Skeletal muscle tissue (tissue), 5 donors: ENCODE data around the gene CDRT15L2. TPM values are rescaled to one million over a fixed set of nuclear protein-coding genes. Genes with fewer than 3 reads are reported as not detected.
"Not testable (repeated sequence)": the region's sequence is repeated elsewhere in the genome, so short reads cannot be mapped to it uniquely, and the experiment has no call there.

ENCODE experiments used
- H3K27ac ChIP-seq: one replicate; pipeline ENCODE4 v1.7.0; 2013; ENCODE audit warnings: mild to moderate bottlenecking, low read depth, low read length, inconsistent platforms
- H3K27me3 ChIP-seq, 3 donors: one replicate each; pipeline ENCODE4 v1.7.0; 2013; ENCODE audit warnings: low read length in 3 of 3; ENCODE audit not compliant: control insufficient read depth in 3 of 3, insufficient read depth in 3 of 3
- H3K36me3 ChIP-seq, 3 donors: one replicate each; pipeline ENCODE4 v1.7.0; 2013; ENCODE audit warnings: low read length in 3 of 3; ENCODE audit not compliant: control insufficient read depth in 3 of 3, insufficient read depth in 3 of 3
- H3K4me1 ChIP-seq, 3 donors: one replicate each; pipeline ENCODE4 v1.7.0; 2013; ENCODE audit warnings: low read length in 3 of 3, mild to moderate bottlenecking in 3 of 3; ENCODE audit not compliant: control insufficient read depth in 3 of 3, insufficient read depth in 3 of 3
- H3K4me3 ChIP-seq, 3 donors: one replicate each; pipeline ENCODE4 v1.7.0; 2013; ENCODE audit warnings: low read length in 3 of 3
- H3K9ac ChIP-seq, 3 donors: one replicate each; pipeline ENCODE4 v1.7.0; 2013; ENCODE audit warnings: low read length in 3 of 3, mild to moderate bottlenecking in 3 of 3, moderate library complexity in 2 of 3, low read depth in 1 of 3
- H3K9me3 ChIP-seq, 3 donors: one replicate each; pipeline ENCODE4 v1.7.0; 2013; ENCODE audit warnings: low read length in 3 of 3; ENCODE audit not compliant: control insufficient read depth in 3 of 3
- small RNA-seq: library from RNA; depleted of rRNA; stranded (forward); fragments of <200 nt; gene quantifications from one replicate; pipeline ENCODE3, GENCODE V24; 2014
- total RNA-seq: library from RNA; depleted of rRNA; stranded (reverse); fragments of >200 nt; gene quantifications from one replicate; pipeline ENCODE4 v1.2.3, GENCODE V29; 2014
- donor health status: Osteomylitis.

Gene CDRT15L2
- total RNA-seq, 1 donor from 2014 or later = not detected

DNA sequence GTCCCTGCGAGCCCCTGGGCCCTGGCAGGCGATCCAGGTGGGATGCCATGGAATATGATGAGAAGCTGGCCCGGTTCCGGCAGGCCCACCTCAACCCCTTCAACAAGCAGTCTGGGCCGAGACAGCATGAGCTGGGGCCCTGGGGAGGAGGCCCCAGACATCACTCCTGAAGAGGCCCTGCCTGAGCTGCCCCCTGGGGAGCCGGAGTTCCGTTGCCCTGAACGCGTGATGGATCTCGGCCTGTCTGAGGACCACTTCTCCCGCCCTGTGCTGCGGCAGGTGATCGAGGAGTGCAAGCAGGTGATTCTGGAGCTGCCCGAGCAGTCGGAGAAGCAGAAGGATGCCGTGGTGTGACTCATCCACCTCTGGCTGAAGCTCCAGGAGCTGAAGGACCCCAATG lies 33.1 kb downstream of the CDRT15L2 start:
- Histone ChIP-seq H3K9ac (no peak overlapping the region), H3K4me3 (no peak overlapping the region), H3K4me1 (no peaks in the 10 kb centered on the region), H3K27me3 (peaks cover 0 to 2% (median 0%) of the 10 kb centered on the region in 3 donors), H3K36me3 (no peaks in the 10 kb centered on the region), H3K9me3 (no peaks in the 10 kb centered on the region), H3K27ac (no peak overlapping the region)

DNA sequence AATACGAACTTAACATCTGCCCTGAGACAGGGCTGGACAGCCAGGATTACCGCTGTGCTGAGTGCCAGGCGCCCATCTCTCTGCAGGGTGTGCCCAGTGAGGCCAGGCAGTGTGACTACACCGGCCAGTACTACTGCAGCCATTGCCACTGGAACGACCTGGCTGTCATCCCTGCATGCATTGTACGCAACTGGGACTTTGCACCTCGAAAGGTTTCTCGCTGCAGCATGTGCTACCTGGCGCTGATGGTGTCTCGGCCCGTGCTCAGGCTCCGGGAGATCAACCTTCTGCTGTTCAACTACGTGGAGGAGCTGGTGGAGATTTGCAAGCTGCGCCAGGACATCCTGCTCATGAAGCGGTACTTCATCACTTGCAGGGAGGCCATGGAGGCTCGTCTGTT lies 33.7 kb downstream of the CDRT15L2 start:
- Histone ChIP-seq H3K4me1 (no peaks in the 10 kb centered on the region), H3K27me3 (peaks cover 0 to 2% (median 0%) of the 10 kb centered on the region in 3 donors), H3K27ac (no peak overlapping the region), H3K4me3 (no peak overlapping the region), H3K9ac (no peak overlapping the region), H3K9me3 (no peaks in the 10 kb centered on the region), H3K36me3 (no peaks in the 10 kb centered on the region)

DNA sequence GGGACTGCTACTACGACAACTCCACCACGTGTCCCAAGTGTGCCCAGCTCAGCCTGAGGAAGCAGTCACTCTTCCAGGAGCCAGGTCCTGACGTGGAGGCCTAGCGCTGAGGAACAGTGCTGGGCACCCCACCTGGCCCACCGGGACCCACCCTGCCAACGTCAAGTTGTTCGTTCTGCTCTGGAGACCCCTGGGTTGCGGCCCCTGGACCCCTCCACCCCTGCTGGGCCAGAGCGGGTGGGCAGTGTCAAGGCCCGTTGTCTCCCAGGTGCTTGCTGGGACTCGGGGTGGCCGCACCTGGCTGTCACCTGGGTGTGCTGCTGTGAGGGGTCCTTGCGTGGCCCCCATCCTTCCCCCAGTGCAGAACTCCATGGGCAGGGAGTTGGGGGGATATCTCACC lies 34.4 kb downstream of the CDRT15L2 start:
- no peak overlapping the region for H3K9ac ChIP-seq
- peaks cover 0 to 2% (median 0%) of the 10 kb centered on the region in 3 donors for H3K27me3 ChIP-seq
- H3K36me3 ChIP-seq = no peaks in the 10 kb centered on the region
- H3K9me3 ChIP-seq = no peaks in the 10 kb centered on the region
- no peak overlapping the region for H3K27ac ChIP-seq
- H3K4me3 ChIP-seq = no peak overlapping the region
- no peaks in the 10 kb centered on the region for H3K4me1 ChIP-seq

DNA sequence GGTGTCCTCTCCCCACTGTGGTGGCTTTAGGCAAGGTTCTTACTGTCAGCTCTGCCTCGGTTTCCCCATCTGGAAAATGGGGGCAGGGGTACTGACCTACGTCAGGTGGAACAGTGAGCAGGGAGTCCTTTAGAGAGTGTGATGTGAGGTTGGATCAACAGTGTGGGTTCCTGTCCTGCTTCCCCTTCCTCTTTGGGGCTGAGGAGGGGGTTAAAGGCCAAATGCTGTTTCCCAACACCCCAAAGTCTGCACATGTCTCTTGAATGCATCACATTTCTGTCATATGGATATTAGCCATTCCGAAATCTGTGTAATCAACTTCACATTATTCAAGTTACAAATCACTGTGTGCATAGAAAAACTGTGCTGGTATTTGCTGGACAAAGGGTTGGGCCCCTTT lies 35.9 kb downstream of the CDRT15L2 start:
- H3K4me3 ChIP-seq, H3K9ac ChIP-seq, H3K4me1 ChIP-seq, H3K36me3 ChIP-seq, H3K27me3 ChIP-seq, H3K27ac ChIP-seq, H3K9me3 ChIP-seq: not testable (repeated sequence)

Small RNA genes lying within 50 kb of the gene (small RNA-seq; reads per million reads assigned to genes)
- gene AC015818.1 (not detected), gene AC087499.1 (not detected), gene AC087499.3 (not detected)

Other genes with a start within 250 kb of the CDRT15L2 start
- not detected for gene LGALS9B, start 112.2 kb upstream of the CDRT15L2 start, total RNA-seq